ENCODE data around the gene KCNQ1. TPM values are rescaled to one million over a fixed set of nuclear protein-coding genes. Genes with fewer than 3 reads are reported as not detected.
A peak's percentile ranks its signal among the peaks of the same experiment; 100 is the strongest.

The KCNQ1 gene
- total RNA-seq, 1 experiment from 2014 or later, result 2.3 TPM

DNA sequence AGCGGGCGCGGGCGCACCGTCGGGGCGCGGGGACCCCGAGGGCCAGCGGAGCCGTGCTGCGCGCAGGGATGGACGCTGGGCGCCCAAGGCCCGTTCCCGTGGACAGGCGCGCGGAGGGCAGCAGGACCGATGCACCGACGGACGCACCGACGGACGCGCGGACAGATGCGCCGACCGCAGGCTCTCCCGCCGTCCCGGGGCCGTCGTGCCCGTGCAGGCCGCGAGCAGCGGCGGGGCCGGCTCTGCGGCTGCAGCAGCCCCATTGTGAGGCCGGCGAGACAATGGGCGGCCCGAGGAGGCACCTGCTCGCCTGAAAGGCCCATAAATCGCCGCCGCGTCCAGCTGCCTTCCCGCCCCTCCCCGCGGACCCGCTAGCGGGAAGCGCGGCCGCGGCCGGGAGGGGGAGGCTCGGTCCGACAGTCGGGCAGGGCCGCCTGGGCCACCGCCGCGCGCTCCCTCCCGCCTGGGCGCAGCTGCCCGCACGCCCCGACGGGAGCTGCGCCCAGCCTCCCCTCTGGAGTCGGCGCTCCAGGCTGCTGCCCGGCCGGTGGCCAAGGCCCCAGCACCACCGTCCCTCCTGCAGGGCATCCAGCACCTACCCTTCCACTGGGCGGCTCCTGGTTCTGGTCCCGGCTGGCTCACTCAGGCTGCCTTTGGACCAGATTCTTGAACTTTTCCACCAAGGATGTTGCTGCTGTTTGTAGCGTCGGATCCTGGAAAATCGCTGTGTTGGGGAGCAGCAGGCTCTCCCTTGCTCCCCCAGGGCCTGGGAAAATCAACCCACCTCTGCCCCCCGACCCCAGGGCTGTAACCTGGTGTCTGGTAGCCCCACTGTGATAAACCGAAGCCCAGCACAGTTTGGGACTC lies 425.0 kb downstream of the KCNQ1 start:
- peak overlapping the region in 1 of 3 experiments; percentile 15; a peak in 1 of 7 replicates for H3K27ac Mint-ChIP-seq
- H3K4ac ChIP-seq (ENCODE audit: low read depth, low read length), result no peak overlapping the region
- no peak overlapping the region for H3K4me3 Mint-ChIP-seq
- peaks cover 92% of the 10 kb centered on the region for H3K27me3 Mint-ChIP-seq (ENCODE audit: low read depth)
- no peak overlapping the region for H3T11ph ChIP-seq (ENCODE audit: low read length)
- DNase-seq, result no peak
- no peak overlapping the region for H2BK5ac ChIP-seq (ENCODE audit: insufficient read length, low read length)
- no peak overlapping the region for H3K14ac ChIP-seq (ENCODE audit: insufficient read depth, low read length)
- no peak overlapping the region for H4K8ac ChIP-seq (replicated peaks; ENCODE audit: insufficient read length, low read depth, low read length)
- peaks cover 9 to 13% of the 10 kb centered on the region in 2 experiments for H3K9me3 Mint-ChIP-seq
- no peak overlapping the region for H3K23ac ChIP-seq (ENCODE audit: insufficient read length, low read depth, low read length)
- H3K27me3 ChIP-seq (ENCODE audit: insufficient read depth, low read length), result peaks cover 34% of the 10 kb centered on the region
- no peak overlapping the region for H4K91ac ChIP-seq (ENCODE audit: insufficient read length, low read depth, low read length)
- H4K5ac ChIP-seq (ENCODE audit: insufficient read length, low read depth, low read length), result no peak overlapping the region
- H3K9ac ChIP-seq (ENCODE audit: extremely low read depth, insufficient read length, low read length), result no peak overlapping the region
- TF ChIP-seq, protein P1, sequence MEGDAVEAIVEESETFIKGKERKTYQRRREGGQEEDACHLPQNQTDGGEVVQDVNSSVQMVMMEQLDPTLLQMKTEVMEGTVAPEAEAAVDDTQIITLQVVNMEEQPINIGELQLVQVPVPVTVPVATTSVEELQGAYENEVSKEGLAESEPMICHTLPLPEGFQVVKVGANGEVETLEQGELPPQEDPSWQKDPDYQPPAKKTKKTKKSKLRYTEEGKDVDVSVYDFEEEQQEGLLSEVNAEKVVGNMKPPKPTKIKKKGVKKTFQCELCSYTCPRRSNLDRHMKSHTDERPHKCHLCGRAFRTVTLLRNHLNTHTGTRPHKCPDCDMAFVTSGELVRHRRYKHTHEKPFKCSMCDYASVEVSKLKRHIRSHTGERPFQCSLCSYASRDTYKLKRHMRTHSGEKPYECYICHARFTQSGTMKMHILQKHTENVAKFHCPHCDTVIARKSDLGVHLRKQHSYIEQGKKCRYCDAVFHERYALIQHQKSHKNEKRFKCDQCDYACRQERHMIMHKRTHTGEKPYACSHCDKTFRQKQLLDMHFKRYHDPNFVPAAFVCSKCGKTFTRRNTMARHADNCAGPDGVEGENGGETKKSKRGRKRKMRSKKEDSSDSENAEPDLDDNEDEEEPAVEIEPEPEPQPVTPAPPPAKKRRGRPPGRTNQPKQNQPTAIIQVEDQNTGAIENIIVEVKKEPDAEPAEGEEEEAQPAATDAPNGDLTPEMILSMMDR (conservative IDR thresholded peaks at IDR 0.05), result no peak
- no peaks in the 10 kb centered on the region for H3K79me2 ChIP-seq (ENCODE audit: insufficient read depth, low read length)
- H3K79me1 ChIP-seq (ENCODE audit: insufficient read depth, low read depth, low read length, poor library complexity, severe bottlenecking), result no peaks in the 10 kb centered on the region
- no peaks in the 10 kb centered on the region for H3K9me3 ChIP-seq (ENCODE audit: control insufficient read depth, low read depth, low read length)
- peaks cover 41 to 48% of the 10 kb centered on the region in 2 experiments for H3K4me1 Mint-ChIP-seq
- no peak overlapping the region for H3K56ac ChIP-seq (ENCODE audit: insufficient read length, low read depth, low read length)
- peaks cover under 1 to 11% (median 4%) of the 10 kb centered on the region in 3 experiments; a peak in 5 of 7 replicates for H3K36me3 Mint-ChIP-seq (ENCODE audit: insufficient read depth in 1 of 3, low read depth in 3 of 3)
- H3K4me1 ChIP-seq (ENCODE audit: insufficient read depth, low read length), result no peaks in the 10 kb centered on the region
- WGBS (ENCODE audit: extremely low coverage, insufficient read length, low lambda C conversion rate), result no CpG with 5 or more reads among the region's 90 CpGs
- peaks cover 5% of the 10 kb centered on the region for H3K23me2 ChIP-seq (ENCODE audit: insufficient read length, low read depth, low read length, poor library complexity, severe bottlenecking)
- no peak overlapping the region for H2BK12ac ChIP-seq (ENCODE audit: insufficient read length, low read depth, low read length)
- peak overlapping the region; percentile 15 for H3K4me2 ChIP-seq (ENCODE audit: insufficient read depth, insufficient read length, low read length)
- H2AK5ac ChIP-seq (ENCODE audit: insufficient read length, low read length), result no peak overlapping the region
- H3K18ac ChIP-seq (ENCODE audit: insufficient read length, low read depth, low read length), result no peak overlapping the region
- H4K20me1 ChIP-seq (ENCODE audit: control insufficient read depth, insufficient read depth, insufficient read length), result no peaks in the 10 kb centered on the region
- no peak overlapping the region for H2AFZ ChIP-seq (ENCODE audit: low read length)
- H2BK20ac ChIP-seq (ENCODE audit: low read depth, low read length, poor library complexity, severe bottlenecking), result no peak overlapping the region
- no peak overlapping the region for H3K27ac ChIP-seq (ENCODE audit: insufficient read length, low read depth, low read length)
- no peak overlapping the region for H2BK15ac ChIP-seq (ENCODE audit: low read depth, low read length)
- no peak overlapping the region for H2BK120ac ChIP-seq (ENCODE audit: low read depth, low read length, poor library complexity, severe bottlenecking)

All from H9 (cell line).